GM12891 (cell line): ENCODE data around the gene RAPGEF2.
"Not testable (repeated sequence)": the region's sequence is repeated elsewhere in the genome, so short reads cannot be mapped to it uniquely, and the experiment has no call there.

ENCODE experiments used
- DNase-seq: peaks from one replicate; pipeline ENCODE4 v3.0.0; 2011; ENCODE audit warnings: low spot score; ENCODE audit not compliant: insufficient read length
- FAIRE-seq: peaks from 2 replicates; lab custom pipeline; 2011; peaks lifted over from hg19 to GRCh38; lab: Jason Lieb, UNC
- PAX5 ChIP-seq: IDR thresholded peaks from 2 replicates; pipeline ENCODE4 v1.6.1; 2011; ENCODE audit warnings: low read length, moderate library complexity, mild to moderate bottlenecking; ENCODE audit not compliant: insufficient read depth, severe bottlenecking
- POLR2A ChIP-seq: IDR thresholded peaks from 2 replicates; pipeline ENCODE4 v1.6.1; 2011; ENCODE audit warnings: low read depth, low read length, control low read depth
- POLR2AphosphoS5 ChIP-seq: IDR thresholded peaks from 2 replicates; pipeline ENCODE4 v1.6.1; 2011; ENCODE audit warnings: low read depth, low read length, control low read depth
- POU2F2 ChIP-seq: IDR thresholded peaks from 2 replicates; pipeline ENCODE4 v1.6.1; 2011; ENCODE audit warnings: low read depth, mild to moderate bottlenecking, control low read depth, low read length, moderate library complexity
- SPI1 ChIP-seq: IDR thresholded peaks from 2 replicates; pipeline ENCODE4 v1.6.1; 2011; ENCODE audit warnings: low read depth, low read length, control low read depth
- TAF1 ChIP-seq: IDR thresholded peaks from 2 replicates; pipeline ENCODE4 v1.6.1; 2011; ENCODE audit warnings: low read depth, low read length, control low read depth

The RAPGEF2 gene

GRCh38 chr4:159071969-159072765 lies 30.7 kb upstream of the RAPGEF2 start:
- TF ChIP-seq POLR2AphosphoS5 (no peak), PAX5 (no peak), POU2F2 (no peak)
- FAIRE-seq (no peak), DNase-seq (no peak)

DNA sequence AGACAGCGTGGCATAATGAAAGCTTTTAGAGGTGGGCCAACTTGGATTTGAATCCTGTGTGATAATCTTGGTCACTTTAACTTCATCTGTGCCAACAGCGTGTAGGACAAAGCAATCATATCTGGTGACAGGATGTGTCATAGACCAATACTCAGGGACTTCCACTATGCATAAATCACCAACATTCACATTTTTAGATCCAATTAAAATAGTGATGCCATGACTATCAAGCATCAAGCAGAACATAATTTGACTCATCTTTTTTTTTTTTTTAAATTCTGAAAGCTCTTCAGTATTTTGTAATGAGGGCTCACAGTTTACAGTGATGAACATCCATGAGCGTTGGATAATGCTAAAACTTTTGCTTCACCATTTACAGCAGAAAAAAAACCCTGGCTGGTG lies 27.3 kb upstream of the RAPGEF2 start:
- FAIRE-seq: no peak
- DNase-seq: no peak
- TF ChIP-seq POU2F2 (no peak), POLR2A (no peak), SPI1 (no peak), POLR2AphosphoS5 (no peak), PAX5 (no peak), TAF1 (no peak)

DNA sequence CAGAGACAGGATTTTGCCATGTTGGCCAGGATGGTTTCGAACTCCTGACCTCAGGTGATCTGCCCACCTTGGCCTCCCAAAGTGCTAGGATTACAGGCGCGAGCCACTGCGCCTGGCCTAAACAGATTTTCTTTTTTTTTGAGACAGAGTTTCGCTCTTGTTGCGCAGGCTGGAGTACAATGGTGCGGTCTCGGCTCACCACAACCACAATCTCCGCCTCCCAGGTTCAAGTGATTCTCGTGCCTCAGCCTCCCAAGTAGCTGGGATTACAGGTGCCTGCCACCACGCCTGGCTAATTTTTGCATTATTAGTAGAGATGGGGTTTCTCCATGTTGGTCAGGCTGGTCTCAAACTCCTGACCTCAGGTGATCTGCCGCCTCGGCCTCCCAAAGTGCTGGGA lies 25.9 kb upstream of the RAPGEF2 start:
- not testable (repeated sequence) for FAIRE-seq, DNase-seq

GRCh38 chr4:159077702-159078495 lies 25.0 kb upstream of the RAPGEF2 start:
- TF ChIP-seq TAF1 (no peak), POLR2AphosphoS5 (no peak), PAX5 (no peak), POLR2A (no peak), SPI1 (no peak), POU2F2 (no peak)
- DNase-seq (peak; percentile 35), FAIRE-seq (no peak)

- FAIRE-seq: no peak
- no peak for DNase-seq
- TF ChIP-seq TAF1: no peak
- TF ChIP-seq PAX5: no peak
- TF ChIP-seq SPI1: no peak
- no peak for TF ChIP-seq POLR2AphosphoS5
- TF ChIP-seq POLR2A: no peak
- TF ChIP-seq POU2F2: no peak
Observed at GRCh38 chr4:159079074-159079473, 23.8 kb upstream of the RAPGEF2 start.

- TF ChIP-seq POLR2A (no peak), POLR2AphosphoS5 (no peak), TAF1 (no peak), POU2F2 (no peak), PAX5 (no peak), SPI1 (no peak)
- FAIRE-seq (no peak), DNase-seq (no peak)
Observed at GRCh38 chr4:159086606-159087005, 16.3 kb upstream of the RAPGEF2 start.

DNA sequence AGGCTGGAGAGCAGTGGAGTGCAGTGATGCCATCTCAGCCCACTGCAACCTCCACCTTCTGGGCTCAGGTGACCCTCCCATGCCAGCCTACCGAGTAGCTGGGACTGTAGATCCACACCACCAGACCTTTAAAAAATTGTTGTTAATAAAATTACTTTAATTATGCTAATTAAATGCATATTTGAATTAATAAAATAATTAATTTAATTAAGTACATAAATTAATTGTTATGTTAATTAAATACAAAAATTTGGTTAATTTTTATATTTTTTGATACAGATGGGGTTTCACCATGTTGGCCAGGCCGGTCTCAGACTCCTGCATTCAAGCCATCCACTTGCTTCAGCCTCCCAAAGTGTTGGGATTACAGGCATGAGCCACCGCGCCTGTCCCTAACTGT lies 12.6 kb upstream of the RAPGEF2 start:
- TF ChIP-seq PAX5: no peak
- TF ChIP-seq POU2F2: no peak
- TF ChIP-seq SPI1: no peak
- TF ChIP-seq POLR2A: no peak
- TF ChIP-seq TAF1: no peak
- no peak for TF ChIP-seq POLR2AphosphoS5
- no peak for DNase-seq
- no peak for FAIRE-seq

GRCh38 chr4:159094156-159094555 lies 8.7 kb upstream of the RAPGEF2 start:
- not testable (repeated sequence) for DNase-seq, FAIRE-seq

GRCh38 chr4:159096434-159096833 lies 6.4 kb upstream of the RAPGEF2 start:
- no peak for FAIRE-seq
- TF ChIP-seq POLR2AphosphoS5 (no peak), SPI1 (no peak), POLR2A (no peak), TAF1 (no peak), POU2F2 (no peak), PAX5 (no peak)
- no peak for DNase-seq

DNA sequence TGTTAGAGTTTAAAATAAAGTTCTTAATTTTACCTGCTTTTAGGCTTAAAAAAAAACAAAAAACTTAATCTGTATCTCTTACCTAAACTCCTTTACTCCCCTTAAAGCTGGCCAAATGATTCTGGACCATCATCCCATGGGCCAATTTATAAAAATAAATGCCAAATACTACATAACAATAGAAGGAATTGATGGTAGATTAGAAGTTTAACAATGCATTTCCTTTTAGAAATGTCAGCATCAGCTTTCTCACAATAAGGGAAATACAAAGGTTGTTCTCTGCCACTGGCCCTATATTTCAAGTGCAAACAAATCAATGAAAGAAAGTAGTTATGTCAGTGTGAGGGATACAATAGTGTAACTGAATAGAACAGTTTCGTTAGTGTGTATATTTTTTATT lies 5.7 kb upstream of the RAPGEF2 start:
- FAIRE-seq (no peak), DNase-seq (no peak)
- TF ChIP-seq POLR2A (no peak), TAF1 (no peak), SPI1 (no peak), POU2F2 (no peak), PAX5 (no peak), POLR2AphosphoS5 (no peak)
